ENCODE results near the gene RAD51B. TPM values are rescaled to one million over a fixed set of nuclear protein-coding genes. Genes with fewer than 3 reads are reported as not detected.
A peak's percentile ranks its signal among the peaks of the same experiment; 100 is the strongest.

The RAD51B gene
- total RNA-seq, 1 experiment from 2014 or later = 20.0 TPM

GRCh38 chr14:68616221-68616902 is 796.8 kb downstream of the RAD51B start:
- peak; percentile 79; the same call in 1 of the 2 replicates for TF ChIP-seq CBX3 (IDR thresholded peaks at IDR 0.05; ENCODE audit: low read depth)
- no peak for TF ChIP-seq RAD21 (IDR thresholded peaks at IDR 0.05; ENCODE audit: low read depth)
- intact Hi-C loops (cut with micrococcal nuclease) = no loop called here
- no peak overlapping the region for H2AFZ ChIP-seq (ENCODE audit: low read depth, low read length, poor library complexity, severe bottlenecking)
- ChIA-PET POLR2A (no interaction called here), CTCF (no interaction called here), RAD21 (ENCODE audit: low non-redundant PET in 1 of 2, low total read pairs in 2 of 2, uncharacterized antibody in 2 of 2, unreplicated experiment in 2 of 2) (no interaction called here)
- H3K4me3 ChIP-seq (replicated peaks in 1 of 2; ENCODE audit: low read depth in 1 of 2, low read length in 2 of 2) = no peak overlapping the region
- ATAC-seq (no peak), DNase-seq (ENCODE audit: low read depth, low spot score) (peak; percentile 37)
- H3K9me3 ChIP-seq (ENCODE audit: control insufficient read depth in 1 of 2, insufficient read depth in 1 of 2, low read depth in 1 of 2, low read length in 2 of 2) = peaks cover 18 to 37% of the 10 kb centered on the region in 2 experiments; a peak in 3 of 4 replicates
- no TSS peak for BruUV-seq (replicated peaks)
- H3K27me3 ChIP-seq (ENCODE audit: insufficient read depth, low read length) = no peaks in the 10 kb centered on the region
- H3K27ac ChIP-seq (ENCODE audit: low read depth, low read length) = no peak overlapping the region
- H3K36me3 ChIP-seq (ENCODE audit: control insufficient read depth in 1 of 2, insufficient read depth in 2 of 2, low read length in 2 of 2) = peaks cover 0 to 4% of the 10 kb centered on the region in 2 experiments; a peak in 1 of 4 replicates
- peaks cover 20 to 33% of the 10 kb centered on the region in 2 experiments for H3K4me1 ChIP-seq (ENCODE audit: control insufficient read depth in 1 of 2, insufficient read depth in 2 of 2, low read length in 2 of 2)
- H3K9ac ChIP-seq (ENCODE audit: low read length) = no peak overlapping the region
- no peaks in the 10 kb centered on the region for H4K20me1 ChIP-seq (ENCODE audit: insufficient read depth)
- H3K79me2 ChIP-seq (ENCODE audit: insufficient read depth, low read length) = no peaks in the 10 kb centered on the region
- no peaks in the 10 kb centered on the region for H3K9me2 ChIP-seq (ENCODE audit: insufficient read depth)
- H3K4me2 ChIP-seq (ENCODE audit: low read length) = no peak overlapping the region

GRCh38 chr14:68619790-68620574 is 800.4 kb downstream of the RAD51B start:
- ChIA-PET RAD21 (ENCODE audit: low non-redundant PET in 1 of 2, low total read pairs in 2 of 2, uncharacterized antibody in 2 of 2, unreplicated experiment in 2 of 2) (no interaction called here), CTCF (no interaction called here), POLR2A (no interaction called here)
- peak overlapping the region in 1 of 2 experiments; percentile 32; a peak in 2 of 4 replicates for H3K4me3 ChIP-seq (replicated peaks in 1 of 2; ENCODE audit: low read depth in 1 of 2, low read length in 2 of 2)
- DNase-seq (ENCODE audit: low read depth, low spot score) (peak; percentile 71), ATAC-seq (peak; percentile 94)
- H3K9me3 ChIP-seq (ENCODE audit: control insufficient read depth in 1 of 2, insufficient read depth in 1 of 2, low read depth in 1 of 2, low read length in 2 of 2) = peaks cover 18 to 23% of the 10 kb centered on the region in 2 experiments; a peak in 3 of 4 replicates
- H3K27ac ChIP-seq (ENCODE audit: low read depth, low read length) = peak overlapping the region; percentile 78
- no TSS peak for BruUV-seq (replicated peaks)
- H4K20me1 ChIP-seq (ENCODE audit: insufficient read depth) = no peaks in the 10 kb centered on the region
- H3K9me2 ChIP-seq (ENCODE audit: insufficient read depth) = no peaks in the 10 kb centered on the region
- H3K4me1 ChIP-seq (ENCODE audit: control insufficient read depth in 1 of 2, insufficient read depth in 2 of 2, low read length in 2 of 2) = peaks cover 20 to 32% of the 10 kb centered on the region in 2 experiments
- peak overlapping the region; percentile 69 for H3K4me2 ChIP-seq (ENCODE audit: low read length)
- intact Hi-C loops (cut with micrococcal nuclease) = no loop called here
- peaks cover 0 to 4% of the 10 kb centered on the region in 2 experiments; a peak in 1 of 4 replicates for H3K36me3 ChIP-seq (ENCODE audit: control insufficient read depth in 1 of 2, insufficient read depth in 2 of 2, low read length in 2 of 2)
- H2AFZ ChIP-seq (ENCODE audit: low read depth, low read length, poor library complexity, severe bottlenecking) = peak overlapping the region; percentile 6
- H3K27me3 ChIP-seq (ENCODE audit: insufficient read depth, low read length) = no peaks in the 10 kb centered on the region
- peak overlapping the region; percentile 38 for H3K9ac ChIP-seq (ENCODE audit: low read length)
- H3K79me2 ChIP-seq (ENCODE audit: insufficient read depth, low read length) = no peaks in the 10 kb centered on the region
- TF ChIP-seq CBX3 (IDR thresholded peaks at IDR 0.05; ENCODE audit: low read depth) = peak; percentile 20; the same call in 1 of the 2 replicates
- TF ChIP-seq CTCF (IDR thresholded peaks at IDR 0.05 in 2 of 3, conservative IDR thresholded peaks at IDR 0.05 in 1 of 3; ENCODE audit: borderline replicate concordance in 1 of 3, insufficient read depth in 1 of 3, low read depth in 2 of 3, low read length in 2 of 3) = no peak
- no peak for TF ChIP-seq TCF7L2 (IDR thresholded peaks at IDR 0.05; ENCODE audit: borderline replicate concordance, extremely low read depth, insufficient read depth, insufficient read length)
- peak; percentile 2; the same call in 1 of the 2 replicates for TF ChIP-seq RAD21 (IDR thresholded peaks at IDR 0.05; ENCODE audit: low read depth)
- TF ChIP-seq POLR2AphosphoS5 (IDR thresholded peaks at IDR 0.05; ENCODE audit: low read depth, low read length) = peak; percentile 50; the same call in 1 of the 2 replicates
- peak; percentile 56; the same call in 1 of the 2 replicates for TF ChIP-seq SP1 (IDR thresholded peaks at IDR 0.05; ENCODE audit: low read depth)
- TF ChIP-seq ATF3 (IDR thresholded peaks at IDR 0.05) = no peak
- TF ChIP-seq CEBPB (IDR thresholded peaks at IDR 0.05; ENCODE audit: low read depth) = peak; percentile 65; the same call in 1 of the 2 replicates
- no peak for TF ChIP-seq ZBTB33 (IDR thresholded peaks at IDR 0.05; ENCODE audit: extremely low read depth, insufficient replicate concordance, low read length)

Data from HCT116 (cell line).